ENCODE data around the gene SRPK2.

Gene SRPK2

GRCh38 chr7:105097619-105098018, 291.1 kb downstream of the SRPK2 start:
- DNase-seq (ENCODE audit: low spot score): no peak

- no peak for DNase-seq (ENCODE audit: low spot score)
Observed at GRCh38 chr7:105096306-105096705, 292.4 kb downstream of the SRPK2 start.

GRCh38 chr7:105094966-105095365, 293.8 kb downstream of the SRPK2 start:
- DNase-seq (ENCODE audit: low spot score): no peak

GRCh38 chr7:105088456-105088855, 300.3 kb downstream of the SRPK2 start:
- no peak for DNase-seq (ENCODE audit: low spot score)

- no peak for DNase-seq (ENCODE audit: low spot score)
Observed at GRCh38 chr7:105087981-105088380, 300.7 kb downstream of the SRPK2 start.

- DNase-seq (ENCODE audit: low spot score): no peak
Observed at GRCh38 chr7:105086850-105087249, 301.9 kb downstream of the SRPK2 start.

GRCh38 chr7:105084581-105084980, 304.1 kb downstream of the SRPK2 start:
- no peak for DNase-seq (ENCODE audit: low spot score)

GRCh38 chr7:105079348-105079747, 309.4 kb downstream of the SRPK2 start:
- no peak for DNase-seq (ENCODE audit: low spot score)

GRCh38 chr7:105073143-105073542, 315.6 kb downstream of the SRPK2 start:
- DNase-seq (ENCODE audit: low spot score): no peak

- peak; percentile 56 for DNase-seq (ENCODE audit: low spot score)
Observed at GRCh38 chr7:105068886-105069285, 319.8 kb downstream of the SRPK2 start.

GRCh38 chr7:105067691-105068090, 321.0 kb downstream of the SRPK2 start:
- no peak for DNase-seq (ENCODE audit: low spot score)

Data from hematopoietic multipotent progenitor cell treated with erythropoietin and hydrocortisone succinate and interleukin-3 and kit ligand, for 15 days (in vitro differentiated cells).